ENCODE measurements around the gene CAMTA1. TPM values are rescaled to one million over a fixed set of nuclear protein-coding genes. Genes with fewer than 3 reads are reported as not detected.

The CAMTA1 gene
- total RNA-seq, 1 experiment from 2014 or later, result 82.2 TPM

- no peaks in the 10 kb centered on the region for H3K4me1 ChIP-seq (ENCODE audit: control insufficient read depth, insufficient read depth, low read length)
- ATAC-seq, result no peak
- no peak for TF ChIP-seq TCF7L2 (IDR thresholded peaks at IDR 0.05; ENCODE audit: low read depth, low read length)
- intact Hi-C loops (cut with micrococcal nuclease; ENCODE audit: unreplicated experiment) (no loop called here), in situ Hi-C loops (cut with HindIII; ENCODE audit: low pct_unique_long_range_greater_than_20kb, low sequenced_read_pairs) (no loop called here)
- no peak overlapping the region for H3K27ac ChIP-seq (ENCODE audit: low read length)
- DNase-seq (ENCODE audit: low read depth, low spot score), result no peak
- no peaks in the 10 kb centered on the region for H3K27me3 ChIP-seq (ENCODE audit: control insufficient read depth, insufficient read depth, low read length)
- POLR2A ChIA-PET, result no interaction called here
- no peak overlapping the region for H3K4me3 ChIP-seq (ENCODE audit: low read depth in 2 of 2, low read length in 2 of 2)
- CTCF ChIA-PET, result no interaction called here
- no peaks in the 10 kb centered on the region for H3K36me3 ChIP-seq (ENCODE audit: control insufficient read depth, insufficient read depth, low read length)
- no TSS peak for BruUV-seq (replicated peaks)
- no peaks in the 10 kb centered on the region for H3K9me3 ChIP-seq (ENCODE audit: control insufficient read depth, insufficient read depth, low read depth, low read length)
These were observed 706.5 kb downstream of the CAMTA1 start for GRCh38 chr1:7491818-7492173.

DNA sequence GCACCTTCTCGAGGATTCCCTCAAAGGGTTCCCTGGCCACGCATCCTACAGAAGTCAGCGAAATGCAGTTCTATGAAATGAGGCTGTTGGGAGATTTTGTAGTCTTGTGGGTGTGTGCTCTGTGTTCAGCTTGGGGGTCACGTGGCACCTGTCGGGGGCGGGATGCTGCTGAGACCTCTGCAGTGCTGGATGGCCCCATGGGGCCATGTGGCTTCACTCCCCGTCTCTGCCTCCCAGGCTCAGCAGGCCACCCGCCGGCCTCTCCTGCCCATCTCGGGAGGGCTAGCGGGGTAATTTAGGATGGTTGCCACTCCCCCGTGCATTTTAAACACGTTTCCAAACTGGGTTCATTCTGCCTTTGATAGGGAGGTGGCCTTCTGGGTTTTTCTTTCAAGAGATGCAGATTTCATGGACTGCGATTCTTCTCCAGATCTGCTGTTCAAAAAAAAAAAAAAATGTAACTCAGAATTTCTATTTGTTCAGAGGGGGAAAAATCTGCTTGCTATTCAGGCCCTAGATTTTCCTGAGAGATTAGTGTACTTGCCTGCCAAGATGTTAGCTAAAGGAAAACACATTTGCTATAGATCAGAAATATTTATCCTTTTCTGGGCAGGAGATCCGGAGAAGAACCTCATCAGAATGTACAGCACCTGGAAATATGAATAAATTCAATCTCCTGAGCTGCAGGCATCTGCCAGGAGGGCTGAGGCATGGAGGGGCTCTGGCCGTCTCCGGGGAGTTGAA lies 708.6 kb downstream of the CAMTA1 start:
- no peaks in the 10 kb centered on the region for H3K36me3 ChIP-seq (ENCODE audit: control insufficient read depth, insufficient read depth, low read length)
- no peak overlapping the region for H3K27ac ChIP-seq (ENCODE audit: low read length)
- H3K9me3 ChIP-seq (ENCODE audit: control insufficient read depth, insufficient read depth, low read depth, low read length), result no peaks in the 10 kb centered on the region
- TF ChIP-seq, protein P1, sequence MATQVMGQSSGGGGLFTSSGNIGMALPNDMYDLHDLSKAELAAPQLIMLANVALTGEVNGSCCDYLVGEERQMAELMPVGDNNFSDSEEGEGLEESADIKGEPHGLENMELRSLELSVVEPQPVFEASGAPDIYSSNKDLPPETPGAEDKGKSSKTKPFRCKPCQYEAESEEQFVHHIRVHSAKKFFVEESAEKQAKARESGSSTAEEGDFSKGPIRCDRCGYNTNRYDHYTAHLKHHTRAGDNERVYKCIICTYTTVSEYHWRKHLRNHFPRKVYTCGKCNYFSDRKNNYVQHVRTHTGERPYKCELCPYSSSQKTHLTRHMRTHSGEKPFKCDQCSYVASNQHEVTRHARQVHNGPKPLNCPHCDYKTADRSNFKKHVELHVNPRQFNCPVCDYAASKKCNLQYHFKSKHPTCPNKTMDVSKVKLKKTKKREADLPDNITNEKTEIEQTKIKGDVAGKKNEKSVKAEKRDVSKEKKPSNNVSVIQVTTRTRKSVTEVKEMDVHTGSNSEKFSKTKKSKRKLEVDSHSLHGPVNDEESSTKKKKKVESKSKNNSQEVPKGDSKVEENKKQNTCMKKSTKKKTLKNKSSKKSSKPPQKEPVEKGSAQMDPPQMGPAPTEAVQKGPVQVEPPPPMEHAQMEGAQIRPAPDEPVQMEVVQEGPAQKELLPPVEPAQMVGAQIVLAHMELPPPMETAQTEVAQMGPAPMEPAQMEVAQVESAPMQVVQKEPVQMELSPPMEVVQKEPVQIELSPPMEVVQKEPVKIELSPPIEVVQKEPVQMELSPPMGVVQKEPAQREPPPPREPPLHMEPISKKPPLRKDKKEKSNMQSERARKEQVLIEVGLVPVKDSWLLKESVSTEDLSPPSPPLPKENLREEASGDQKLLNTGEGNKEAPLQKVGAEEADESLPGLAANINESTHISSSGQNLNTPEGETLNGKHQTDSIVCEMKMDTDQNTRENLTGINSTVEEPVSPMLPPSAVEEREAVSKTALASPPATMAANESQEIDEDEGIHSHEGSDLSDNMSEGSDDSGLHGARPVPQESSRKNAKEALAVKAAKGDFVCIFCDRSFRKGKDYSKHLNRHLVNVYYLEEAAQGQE (IDR thresholded peaks at IDR 0.05; ENCODE audit: insufficient read depth in 1 of 2, low read depth in 2 of 2, low read length in 1 of 2), result no peak
- TF ChIP-seq SIN3A (IDR thresholded peaks at IDR 0.05; ENCODE audit: borderline replicate concordance, insufficient read depth, low read depth, low read length), result no peak
- TF ChIP-seq, protein P2, sequence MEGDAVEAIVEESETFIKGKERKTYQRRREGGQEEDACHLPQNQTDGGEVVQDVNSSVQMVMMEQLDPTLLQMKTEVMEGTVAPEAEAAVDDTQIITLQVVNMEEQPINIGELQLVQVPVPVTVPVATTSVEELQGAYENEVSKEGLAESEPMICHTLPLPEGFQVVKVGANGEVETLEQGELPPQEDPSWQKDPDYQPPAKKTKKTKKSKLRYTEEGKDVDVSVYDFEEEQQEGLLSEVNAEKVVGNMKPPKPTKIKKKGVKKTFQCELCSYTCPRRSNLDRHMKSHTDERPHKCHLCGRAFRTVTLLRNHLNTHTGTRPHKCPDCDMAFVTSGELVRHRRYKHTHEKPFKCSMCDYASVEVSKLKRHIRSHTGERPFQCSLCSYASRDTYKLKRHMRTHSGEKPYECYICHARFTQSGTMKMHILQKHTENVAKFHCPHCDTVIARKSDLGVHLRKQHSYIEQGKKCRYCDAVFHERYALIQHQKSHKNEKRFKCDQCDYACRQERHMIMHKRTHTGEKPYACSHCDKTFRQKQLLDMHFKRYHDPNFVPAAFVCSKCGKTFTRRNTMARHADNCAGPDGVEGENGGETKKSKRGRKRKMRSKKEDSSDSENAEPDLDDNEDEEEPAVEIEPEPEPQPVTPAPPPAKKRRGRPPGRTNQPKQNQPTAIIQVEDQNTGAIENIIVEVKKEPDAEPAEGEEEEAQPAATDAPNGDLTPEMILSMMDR (IDR thresholded peaks at IDR 0.05), result no peak
- no peak for TF ChIP-seq POLR2AphosphoS5 (IDR thresholded peaks at IDR 0.05; ENCODE audit: low read depth, low read length)
- TF ChIP-seq TCF7L2 (IDR thresholded peaks at IDR 0.05; ENCODE audit: low read depth, low read length), result no peak
- no TSS peak for BruUV-seq (replicated peaks)
- POLR2A ChIA-PET, result no interaction called here
- CTCF ChIA-PET, result no interaction called here
- in situ Hi-C loops (cut with HindIII; ENCODE audit: low pct_unique_long_range_greater_than_20kb, low sequenced_read_pairs), result no loop called here
- no peaks in the 10 kb centered on the region for H3K4me1 ChIP-seq (ENCODE audit: control insufficient read depth, insufficient read depth, low read length)
- no peak for DNase-seq (ENCODE audit: low read depth, low spot score)
- no peak overlapping the region for H3K4me3 ChIP-seq (ENCODE audit: low read depth in 2 of 2, low read length in 2 of 2)
- ATAC-seq, result no peak
- intact Hi-C loops (cut with micrococcal nuclease; ENCODE audit: unreplicated experiment), result no loop called here
- no peaks in the 10 kb centered on the region for H3K27me3 ChIP-seq (ENCODE audit: control insufficient read depth, insufficient read depth, low read length)

DNA sequence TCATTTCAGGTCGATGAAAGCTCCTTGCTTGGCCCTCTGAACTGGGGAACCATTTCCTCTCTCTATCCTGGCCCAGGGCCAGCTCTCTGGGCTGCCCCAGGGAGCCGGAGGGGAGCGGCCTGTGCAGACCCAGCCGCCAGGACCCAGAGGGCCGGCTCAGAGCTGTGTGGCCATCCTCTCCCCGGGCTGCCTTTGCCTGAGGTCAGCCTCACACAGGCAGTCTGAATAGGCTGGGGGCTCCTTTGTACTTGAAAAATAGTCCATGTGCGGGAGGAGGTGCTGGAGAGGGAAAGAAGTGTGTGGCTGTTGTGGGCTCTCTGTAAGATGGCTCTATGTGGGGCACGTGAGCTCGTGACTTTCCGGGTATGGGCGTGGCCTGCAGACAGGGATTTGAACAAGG lies 710.7 kb downstream of the CAMTA1 start:
- ATAC-seq (no peak), DNase-seq (ENCODE audit: low read depth, low spot score) (no peak)
- H3K27me3 ChIP-seq (ENCODE audit: control insufficient read depth, insufficient read depth, low read length), result no peaks in the 10 kb centered on the region
- intact Hi-C loops (cut with micrococcal nuclease; ENCODE audit: unreplicated experiment) (no loop called here), in situ Hi-C loops (cut with HindIII; ENCODE audit: low pct_unique_long_range_greater_than_20kb, low sequenced_read_pairs) (no loop called here)
- POLR2A ChIA-PET, result no interaction called here
- H3K4me1 ChIP-seq (ENCODE audit: control insufficient read depth, insufficient read depth, low read length), result no peaks in the 10 kb centered on the region
- BruUV-seq (replicated peaks), result no TSS peak
- no peaks in the 10 kb centered on the region for H3K9me3 ChIP-seq (ENCODE audit: control insufficient read depth, insufficient read depth, low read depth, low read length)
- no peak overlapping the region for H3K27ac ChIP-seq (ENCODE audit: low read length)
- no peaks in the 10 kb centered on the region for H3K36me3 ChIP-seq (ENCODE audit: control insufficient read depth, insufficient read depth, low read length)
- CTCF ChIA-PET, result no interaction called here
- TF ChIP-seq, protein P2 (IDR thresholded peaks at IDR 0.05), result no peak
- TF ChIP-seq POLR2AphosphoS5 (IDR thresholded peaks at IDR 0.05; ENCODE audit: low read depth, low read length), result no peak
- no peak for TF ChIP-seq SIN3A (IDR thresholded peaks at IDR 0.05; ENCODE audit: borderline replicate concordance, insufficient read depth, low read depth, low read length)
- TF ChIP-seq, protein P1 (IDR thresholded peaks at IDR 0.05; ENCODE audit: insufficient read depth in 1 of 2, low read depth in 2 of 2, low read length in 1 of 2), result no peak
- no peak overlapping the region for H3K4me3 ChIP-seq (ENCODE audit: low read depth in 2 of 2, low read length in 2 of 2)
